OCI-M2 (cell line): ENCODE data around the gene LY6G6F.
"Not testable (repeated sequence)": the region's sequence is repeated elsewhere in the genome, so short reads cannot be mapped to it uniquely, and the experiment has no call there.

Experiments used
- DNase-seq: peaks from one replicate; lab custom pipeline; 2025; ENCODE audit not compliant: unreplicated experiment; lab: John Stamatoyannopoulos, UW

LY6G6F gene

GRCh38 chr6:31702405-31702818 lies 4.3 kb upstream of the LY6G6F start:
- no peak for DNase-seq

DNA sequence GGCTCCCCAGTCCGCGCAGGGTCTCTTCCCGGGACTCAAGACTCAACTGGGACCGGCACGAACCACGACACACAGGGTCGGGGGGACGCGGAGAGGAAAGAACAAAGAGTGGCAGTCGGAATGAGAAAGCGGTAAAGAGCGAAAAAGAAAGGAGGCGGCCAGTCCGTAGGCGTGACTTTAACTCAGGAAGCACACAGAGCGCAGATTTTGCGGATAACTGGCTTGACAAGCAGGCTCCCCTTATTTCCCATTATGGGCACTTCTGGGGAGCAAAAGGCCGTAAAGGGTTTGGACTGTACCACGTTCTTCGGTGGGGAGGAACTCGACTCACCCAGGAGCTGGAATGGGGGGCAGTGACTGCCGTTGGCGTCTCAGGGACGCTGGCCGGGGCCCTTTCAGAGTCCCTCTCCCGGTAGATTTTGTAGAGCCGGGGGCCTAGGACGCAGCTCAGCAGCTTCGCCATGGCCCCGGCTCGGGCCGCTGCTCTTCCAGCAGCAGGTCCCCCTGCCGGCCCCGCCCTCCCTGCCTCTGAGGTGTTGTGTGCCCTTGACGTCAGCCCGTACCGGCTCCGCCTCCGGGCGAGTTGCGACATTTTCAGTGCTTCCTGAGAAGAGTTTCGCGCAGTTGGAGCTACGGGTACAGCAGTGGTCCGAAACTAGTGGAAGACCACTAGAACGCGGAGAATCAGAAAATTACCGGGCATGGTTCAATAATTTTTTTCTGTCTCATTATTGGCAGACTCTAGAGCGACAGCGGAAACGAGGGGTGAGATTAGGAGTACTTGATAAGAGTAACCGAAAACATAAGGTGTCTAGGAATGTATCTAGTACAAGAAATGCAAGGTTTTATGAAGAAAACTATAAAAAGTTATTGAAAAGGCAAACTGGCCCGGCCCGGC lies 3.6 kb upstream of the LY6G6F start, which contains the start of gene ABHD16A:
ABHD16A (minus strand) TSS at position 506 of the 898 bp plus-strand sequence; CDS start at position 463, 43 bp downstream.
- DNase-seq = peak; percentile 92

DNA sequence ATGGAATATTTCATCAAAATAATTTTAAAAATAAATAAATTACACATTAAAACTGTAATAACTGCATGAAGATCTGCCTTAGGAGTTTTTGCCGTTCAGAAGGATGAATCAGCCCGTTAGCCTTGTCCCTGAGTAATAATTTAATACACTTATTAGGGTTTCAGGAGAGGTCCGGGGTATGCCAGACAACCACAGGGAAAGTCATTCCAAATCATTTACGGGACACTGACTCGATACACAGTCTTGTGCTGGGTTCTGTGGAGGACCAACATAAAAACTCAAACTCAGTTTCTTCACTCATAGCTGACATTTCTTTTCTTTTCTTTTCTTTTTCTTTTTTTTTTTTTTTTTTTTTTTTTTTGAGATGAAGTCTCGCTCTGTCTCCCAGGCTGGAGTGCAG lies 735 bp upstream of the LY6G6F start:
- no peak for DNase-seq

DNA sequence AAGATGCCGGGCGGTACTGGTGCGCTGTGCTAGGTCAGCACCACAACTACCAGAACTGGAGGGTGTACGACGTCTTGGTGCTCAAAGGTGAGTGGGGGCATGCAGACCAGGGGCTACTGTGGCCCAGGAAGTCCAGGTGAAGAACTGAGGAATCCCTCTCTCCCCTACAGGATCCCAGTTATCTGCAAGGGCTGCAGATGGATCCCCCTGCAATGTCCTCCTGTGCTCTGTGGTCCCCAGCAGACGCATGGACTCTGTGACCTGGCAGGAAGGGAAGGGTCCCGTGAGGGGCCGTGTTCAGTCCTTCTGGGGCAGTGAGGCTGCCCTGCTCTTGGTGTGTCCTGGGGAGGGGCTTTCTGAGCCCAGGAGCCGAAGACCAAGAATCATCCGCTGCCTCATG lies 1.0 kb downstream of the LY6G6F start:
- DNase-seq = no peak

DNA sequence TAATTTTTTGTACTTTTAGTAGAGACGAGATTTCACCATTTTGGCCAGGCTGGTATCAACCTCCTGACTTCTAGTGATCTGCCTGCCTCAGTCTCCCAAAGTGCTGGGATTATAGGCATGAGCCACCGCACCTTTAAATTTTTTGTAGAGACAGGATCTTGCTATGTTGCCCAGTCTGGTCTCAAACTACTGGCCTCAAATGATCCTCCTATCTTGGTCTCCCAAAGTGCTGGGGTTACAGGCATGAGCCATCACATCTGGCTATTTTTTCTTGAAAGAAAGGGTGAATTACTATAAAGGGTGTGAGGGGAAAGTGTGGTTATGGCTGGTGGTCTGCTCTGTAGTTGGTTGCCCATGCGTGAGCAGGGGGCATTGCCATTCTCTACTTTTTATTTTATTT lies 1.6 kb downstream of the LY6G6F start:
- no peak for DNase-seq

DNA sequence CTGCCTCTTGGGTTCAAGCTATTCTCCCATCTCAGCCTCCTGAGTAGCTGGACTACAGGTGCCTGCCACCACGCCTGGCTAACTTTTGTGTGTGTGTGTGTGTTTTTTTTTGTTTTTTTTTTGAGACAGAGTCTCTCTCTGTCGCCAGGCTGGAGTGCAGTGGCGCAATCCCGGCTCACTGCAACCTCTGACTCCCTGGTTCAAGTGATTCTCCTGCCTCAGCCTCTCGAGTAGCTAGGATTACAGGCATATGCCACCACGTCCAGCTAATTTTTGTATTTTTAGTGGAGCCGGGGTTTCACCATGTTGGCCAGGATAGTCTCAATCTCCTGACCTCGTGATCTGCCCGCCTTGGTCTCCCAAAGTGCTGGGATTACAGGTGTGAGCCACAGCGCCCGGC lies 2.5 kb downstream of the LY6G6F start:
- not testable (repeated sequence) for DNase-seq

DNA sequence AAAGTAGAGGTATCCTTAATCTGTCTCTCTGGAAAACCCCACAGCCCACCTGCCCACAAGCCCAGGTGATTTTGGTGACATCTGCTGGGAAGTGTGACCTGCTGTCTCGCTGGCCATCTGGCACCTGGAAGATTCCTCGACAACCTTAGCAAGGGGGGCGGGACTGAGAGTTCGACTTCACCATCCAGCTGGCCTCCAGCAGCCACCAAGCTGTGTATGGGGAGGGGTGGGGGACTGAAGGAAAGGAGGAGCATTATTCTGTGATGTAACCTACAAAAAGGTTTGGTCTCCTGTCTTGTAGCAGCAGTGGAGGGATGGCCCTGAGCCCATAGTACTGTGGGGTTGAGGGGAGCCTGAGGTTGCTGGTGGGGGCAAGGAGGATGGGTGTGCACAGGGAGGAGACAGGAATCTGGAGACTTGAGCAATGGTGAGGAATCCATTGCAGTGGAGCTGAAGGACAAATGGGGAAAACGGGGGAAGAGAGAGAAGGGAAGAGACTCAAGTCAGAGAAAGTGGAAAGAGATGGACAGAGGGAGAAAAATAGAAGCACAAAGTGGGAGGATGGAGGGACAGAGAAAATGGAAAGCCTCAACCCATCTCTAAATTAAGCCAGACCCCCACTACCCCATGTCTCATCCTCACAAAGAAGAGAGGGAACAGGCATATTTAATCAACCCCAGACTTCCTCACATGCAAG lies 4.0 kb downstream of the LY6G6F start:
- no peak for DNase-seq

DNA sequence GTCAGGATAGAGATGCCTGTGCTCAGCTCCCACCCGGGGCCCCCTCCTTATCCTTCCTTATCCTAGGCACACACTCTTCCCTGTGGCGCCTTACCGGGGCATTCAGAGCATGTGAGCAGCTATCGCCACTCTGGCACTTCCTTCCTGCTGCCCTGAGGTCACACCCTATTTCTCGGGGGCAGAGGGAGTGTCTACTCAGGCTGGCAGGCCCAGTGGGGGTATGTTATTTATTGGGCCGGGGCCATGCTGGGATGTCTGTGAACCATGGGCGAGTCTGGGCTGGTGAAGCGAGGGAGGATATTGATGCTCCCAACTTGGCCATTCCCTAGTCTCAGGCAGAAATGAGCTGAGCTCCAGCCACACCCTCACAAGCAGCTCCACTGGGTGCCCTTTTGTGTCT lies 4.6 kb downstream of the LY6G6F start:
- peak; percentile 80 for DNase-seq

GRCh38 chr6:31712296-31712695 lies 5.6 kb downstream of the LY6G6F start:
- DNase-seq = no peak

DNA sequence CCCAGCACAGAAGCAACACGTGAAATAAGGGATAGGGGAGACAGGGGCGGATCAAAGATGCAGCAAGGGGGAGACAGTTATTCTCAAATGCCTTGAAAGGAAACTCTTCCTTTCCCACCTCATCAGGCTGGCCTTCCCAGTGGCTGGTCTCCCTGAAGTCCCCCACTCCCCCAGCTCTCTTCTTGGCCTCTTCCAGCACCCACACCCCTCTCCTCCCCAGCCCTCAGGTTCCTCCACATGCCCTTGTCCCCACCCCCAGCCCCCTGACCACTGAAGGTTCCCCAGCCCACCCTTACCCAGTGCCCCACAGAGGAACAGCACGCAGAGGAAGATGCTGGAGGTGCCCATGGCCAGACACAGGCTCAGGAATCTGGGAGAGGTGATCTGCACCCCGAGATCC lies 6.8 kb downstream of the LY6G6F start:
- no peak for DNase-seq

DNA sequence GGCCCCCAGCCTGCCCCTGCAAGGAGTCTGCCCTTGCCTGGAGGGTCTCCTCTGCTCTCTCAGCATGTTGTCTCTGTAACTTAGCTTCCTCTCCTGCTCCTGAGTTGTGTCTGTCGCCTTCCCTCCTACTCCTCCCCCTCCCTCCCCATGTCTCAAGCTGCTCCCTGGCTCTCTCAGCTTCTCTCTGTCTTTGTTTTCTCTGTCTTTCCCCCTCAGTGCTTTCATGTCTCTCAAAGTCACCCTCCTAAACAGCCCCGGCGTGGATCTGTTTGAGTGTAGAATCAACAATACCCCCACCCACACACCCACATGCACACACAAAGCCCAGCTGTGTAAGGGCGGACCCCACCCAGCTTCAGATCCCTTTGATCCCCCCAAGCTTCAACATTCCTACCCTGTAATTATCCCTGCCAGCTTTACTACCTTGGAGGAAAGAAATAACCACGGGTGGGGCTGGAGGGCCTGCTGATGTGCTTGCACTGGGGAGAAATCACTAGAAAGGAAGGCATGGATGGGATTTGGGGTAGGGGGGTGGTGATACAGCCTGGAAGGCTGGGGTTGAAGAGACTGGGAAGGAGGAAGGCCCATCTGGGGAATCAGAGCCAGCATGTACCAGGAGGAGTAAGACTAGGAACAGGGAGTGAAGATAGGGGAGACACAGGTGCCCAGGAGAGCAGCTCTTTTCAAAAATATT lies 7.5 kb downstream of the LY6G6F start:
- DNase-seq = no peak

GRCh38 chr6:31715022-31715958 lies 8.6 kb downstream of the LY6G6F start, which contains the start of gene LY6G6D:
Gene LY6G6D, plus strand, starts transcription at chr6:31715348. Its CDS starts 8 bp downstream, at chr6:31715356.
- no peak for DNase-seq

DNA sequence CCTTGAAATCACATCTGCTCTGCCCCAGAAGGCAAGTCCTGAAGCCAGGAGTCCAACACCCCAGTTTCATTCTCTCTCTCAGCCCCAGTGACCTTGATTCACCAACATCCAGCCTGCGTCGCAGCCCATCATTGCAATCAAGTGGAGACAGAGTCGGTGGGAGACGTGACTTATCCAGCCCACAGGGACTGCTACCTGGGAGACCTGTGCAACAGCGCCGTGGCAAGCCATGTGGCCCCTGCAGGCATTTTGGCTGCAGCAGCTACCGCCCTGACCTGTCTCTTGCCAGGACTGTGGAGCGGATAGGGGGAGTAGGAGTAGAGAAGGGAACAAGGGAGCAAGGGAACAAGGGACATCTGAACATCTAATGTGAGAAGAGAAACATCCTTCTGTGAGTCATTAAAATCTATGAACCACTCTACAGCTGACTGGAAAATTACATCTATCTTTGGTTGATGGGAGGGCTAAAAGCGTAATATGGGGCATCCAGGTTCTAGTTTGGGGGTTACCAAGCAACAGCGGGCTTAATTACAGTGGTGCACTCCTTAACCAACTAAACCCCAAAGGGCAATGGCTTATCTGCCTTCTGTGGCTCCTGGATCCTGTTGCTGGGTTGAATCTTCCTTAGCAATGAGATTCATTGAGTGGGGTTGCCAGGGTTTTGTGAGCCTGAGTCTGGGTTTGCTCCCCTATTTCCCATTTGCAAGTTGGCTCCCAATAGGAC lies 11.0 kb downstream of the LY6G6F start:
- DNase-seq = no peak

- no peak for DNase-seq
Observed at GRCh38 chr6:31718265-31718664, 11.6 kb downstream of the LY6G6F start.

GRCh38 chr6:31719001-31719400 lies 12.3 kb downstream of the LY6G6F start:
- DNase-seq = no peak

DNA sequence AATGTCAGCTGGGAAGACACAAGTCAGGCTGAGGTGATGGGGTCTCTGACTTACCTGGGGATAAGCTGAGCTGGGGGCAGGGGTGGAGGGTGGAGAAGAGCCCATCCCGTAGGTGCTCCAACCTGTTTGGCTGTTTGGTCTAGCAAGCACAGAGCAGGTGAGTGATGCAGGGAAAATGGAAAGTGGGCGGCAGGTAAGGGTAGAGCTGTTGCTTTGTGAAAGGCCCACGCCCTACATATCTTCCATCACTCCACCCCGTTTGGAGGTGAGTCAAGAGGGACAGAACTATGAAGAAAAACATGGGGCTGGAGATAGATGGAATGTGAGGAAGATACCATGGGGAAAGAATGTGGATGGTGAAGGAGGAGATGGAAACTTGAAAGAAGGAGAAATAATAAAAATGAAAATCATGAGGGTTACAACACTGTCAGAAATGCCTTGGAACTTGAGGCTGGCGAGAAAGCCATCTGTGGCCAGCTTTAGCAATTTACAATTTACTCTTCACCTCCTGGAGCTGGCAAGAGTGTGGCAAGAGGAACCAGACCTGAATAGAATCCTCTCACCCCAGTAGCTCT lies 13.6 kb downstream of the LY6G6F start:
- DNase-seq = no peak

GRCh38 chr6:31721351-31722020 lies 14.8 kb downstream of the LY6G6F start, which contains the start of gene LY6G6C:
Gene LY6G6C, minus strand, starts transcription at chr6:31721746. Its CDS starts 67 bp downstream, at chr6:31721679.
- no peak for DNase-seq

DNA sequence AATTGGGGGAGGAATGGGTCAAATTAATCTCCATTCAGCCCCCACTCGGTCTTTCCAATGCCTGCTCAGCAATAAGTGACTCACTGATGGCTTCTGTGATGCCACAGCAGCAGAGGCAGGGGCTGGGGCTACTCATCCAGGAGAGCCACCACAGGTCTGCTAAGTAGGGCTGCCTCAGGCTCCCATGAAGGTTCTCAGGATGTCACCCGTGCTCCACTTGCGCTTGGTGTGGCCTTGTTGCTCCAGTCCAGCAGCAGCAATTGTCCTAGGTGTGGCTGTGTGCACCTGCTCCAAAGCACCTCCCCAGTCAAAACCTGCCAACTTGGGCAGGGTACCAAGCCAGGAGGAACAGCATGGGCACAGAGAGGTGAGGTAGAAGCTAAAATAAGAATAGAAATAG lies 15.5 kb downstream of the LY6G6F start:
- no peak for DNase-seq
